Kidney capillary endothelial cell (primary cell): ENCODE results near the gene ERP44.
A peak's percentile ranks its signal among the peaks of the same experiment; 100 is the strongest.
"Not testable (repeated sequence)": the region's sequence is repeated elsewhere in the genome, so short reads cannot be mapped to it uniquely, and the experiment has no call there.

ENCODE experiments used
- DNase-seq: peaks from one replicate; pipeline ENCODE4 v3.0.0-alpha.2; 2018; ENCODE audit warnings: low spot score

Gene ERP44

DNA sequence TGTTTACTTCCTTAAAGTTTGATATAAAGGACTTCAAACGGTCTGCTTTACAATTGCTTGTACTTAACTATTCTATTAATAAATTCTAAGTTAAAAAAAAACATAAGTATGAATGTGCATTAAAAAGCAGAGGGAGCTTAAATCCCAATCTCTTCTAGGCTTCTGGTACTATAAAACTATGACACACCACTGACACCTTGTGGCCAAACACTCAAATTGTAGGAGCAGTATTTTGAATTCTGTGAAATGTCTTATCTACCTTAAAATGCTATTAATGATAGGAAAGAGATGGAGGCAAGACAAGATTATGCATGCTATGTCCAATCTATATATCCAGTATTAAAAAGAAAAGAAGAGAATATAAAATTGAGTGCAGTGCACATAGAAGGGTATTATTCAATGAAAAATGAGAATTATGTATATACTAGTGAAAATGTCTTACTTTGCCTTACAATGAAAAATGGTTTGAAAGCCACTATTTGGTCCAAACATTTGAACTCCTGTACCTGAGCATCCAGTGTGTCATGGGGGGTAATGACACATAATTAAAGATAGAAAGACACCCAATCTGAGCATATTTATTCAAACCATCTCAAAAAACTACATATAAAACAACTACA is 87.6 kb downstream of the ERP44 start:
- peak; percentile 52 for DNase-seq

- no peak for DNase-seq
Measured at GRCh38 chr9:99999797-100000196, 99.0 kb downstream of the ERP44 start.

- no peak for DNase-seq
Measured at GRCh38 chr9:99998866-99999265, 99.9 kb downstream of the ERP44 start.

DNA sequence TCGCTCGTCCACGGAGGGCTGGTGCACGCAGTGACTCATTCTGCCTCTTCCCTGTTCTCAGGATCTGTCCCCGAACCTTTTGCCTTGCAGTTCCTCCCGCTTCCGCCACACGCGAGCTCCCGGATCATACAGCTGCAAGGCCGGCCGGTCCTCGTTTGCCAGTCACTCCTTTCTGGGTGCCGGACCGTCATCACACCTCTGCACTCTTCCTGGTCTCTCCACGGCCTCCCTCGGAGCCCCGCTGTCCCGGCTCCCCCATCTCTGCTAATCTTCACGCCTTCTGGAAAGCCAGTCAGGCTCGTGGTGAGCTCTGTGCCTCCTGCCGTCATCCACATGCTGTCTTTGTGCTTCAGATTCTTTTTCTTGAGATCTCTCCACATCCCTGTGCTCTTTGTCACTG is 100.5 kb downstream of the ERP44 start:
- no peak for DNase-seq

GRCh38 chr9:99990508-99990907 is 108.3 kb downstream of the ERP44 start:
- DNase-seq: not testable (repeated sequence)

- DNase-seq: no peak
Measured at GRCh38 chr9:99986642-99987041, 112.2 kb downstream of the ERP44 start.

- no peak for DNase-seq
Measured at GRCh38 chr9:99980598-99980997, 118.2 kb downstream of the ERP44 start.

- no peak for DNase-seq
Measured at GRCh38 chr9:99978221-99978620, 120.6 kb downstream of the ERP44 start.

GRCh38 chr9:99977033-99977792 is 121.6 kb downstream of the ERP44 start:
- DNase-seq: no peak

DNA sequence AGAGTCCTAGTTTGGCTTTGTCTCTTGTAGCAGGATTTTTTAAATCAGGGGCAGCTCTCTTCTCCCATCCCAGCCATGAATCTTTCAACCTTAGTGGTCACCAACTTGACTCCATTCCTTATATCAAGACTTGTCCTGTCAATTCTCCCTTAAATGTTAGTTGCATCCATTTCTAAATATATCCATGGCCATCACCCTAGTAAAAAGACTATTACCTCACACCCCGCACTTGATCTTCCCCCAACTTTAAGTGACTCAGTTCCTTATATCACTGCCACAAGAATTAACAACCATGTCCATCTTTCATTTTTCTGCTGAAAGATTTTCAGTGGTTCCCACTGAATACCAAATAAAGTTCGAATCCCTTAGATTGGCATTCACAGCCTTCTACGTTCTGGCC is 125.3 kb downstream of the ERP44 start:
- no peak for DNase-seq

GRCh38 chr9:99971410-99971809 is 127.4 kb downstream of the ERP44 start:
- DNase-seq: no peak

DNA sequence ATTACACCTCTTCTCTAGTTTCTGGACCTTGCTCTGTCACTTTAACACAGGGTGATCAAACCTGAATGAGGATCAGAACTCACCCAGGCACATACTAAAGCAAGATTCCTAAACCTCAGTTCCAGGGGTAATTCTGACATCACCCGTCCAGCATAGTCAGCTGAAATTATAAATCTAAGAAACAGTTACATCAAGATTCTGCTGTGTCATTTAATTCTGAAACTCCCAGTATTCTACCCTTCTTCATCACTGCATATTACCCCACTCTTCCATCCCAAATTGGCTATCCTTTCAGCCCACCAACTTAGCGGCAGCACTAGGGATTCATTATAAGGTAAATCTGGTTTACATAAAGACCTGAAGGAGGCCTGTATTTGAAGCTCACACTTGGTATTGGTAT is 128.3 kb downstream of the ERP44 start:
- no peak for DNase-seq

DNA sequence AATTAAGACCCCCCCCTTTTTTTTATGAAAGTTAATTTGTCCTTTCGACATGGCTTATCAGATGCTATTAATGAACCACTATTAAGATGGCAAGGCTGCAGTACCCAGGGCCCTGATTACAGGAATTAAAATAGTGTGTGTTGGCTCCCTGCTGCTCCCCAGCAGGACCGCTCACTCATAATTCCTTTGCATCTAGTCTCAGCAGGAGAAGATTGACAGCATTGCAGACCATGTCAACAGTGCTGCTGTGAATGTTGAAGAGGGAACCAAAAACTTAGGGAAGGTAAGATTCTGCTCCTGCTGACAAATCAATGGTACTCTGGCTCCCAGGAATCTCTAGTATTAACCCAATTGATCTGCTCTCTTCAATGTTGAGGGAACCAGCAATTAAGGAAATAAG is 131.3 kb downstream of the ERP44 start:
- DNase-seq: no peak

DNA sequence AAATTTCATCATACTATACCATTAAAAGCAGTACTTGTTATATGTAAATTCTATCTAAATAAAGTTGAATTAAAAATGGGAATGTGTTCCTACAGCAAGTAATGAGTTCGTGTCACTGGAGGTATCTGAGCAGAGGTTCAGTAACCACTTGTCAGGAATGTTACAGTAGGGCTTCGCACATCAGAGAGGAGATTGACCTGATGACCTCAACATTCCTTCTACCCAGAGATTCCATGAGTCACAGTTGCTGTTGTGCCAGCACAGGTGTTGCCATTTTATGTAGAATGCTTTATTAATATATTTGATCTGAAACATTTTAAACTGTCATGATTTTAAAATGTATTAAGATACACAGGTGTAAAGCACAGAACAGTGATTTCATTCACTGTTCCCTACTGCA is 132.1 kb downstream of the ERP44 start:
- DNase-seq: peak; percentile 38

- DNase-seq: no peak
Measured at GRCh38 chr9:99966001-99966400, 132.8 kb downstream of the ERP44 start.

DNA sequence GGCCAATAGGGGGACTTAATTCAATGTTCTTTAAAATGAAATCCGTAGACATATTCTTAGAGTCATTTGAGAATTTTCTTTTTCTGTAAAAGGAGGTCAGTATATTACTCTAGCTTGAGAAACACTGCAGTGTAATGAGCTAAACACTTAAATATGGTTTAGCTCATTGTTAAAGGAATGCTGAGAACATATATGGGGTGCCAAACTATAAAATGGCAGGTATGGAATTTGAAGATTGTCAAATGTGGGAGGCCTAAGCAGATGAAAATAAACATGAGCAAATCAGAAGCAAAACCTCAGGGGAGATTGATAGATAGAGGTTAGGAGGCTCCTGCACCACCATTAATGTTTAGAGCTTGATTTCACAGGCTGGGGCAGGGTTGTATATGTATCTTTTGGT is 134.5 kb downstream of the ERP44 start:
- DNase-seq: no peak

DNA sequence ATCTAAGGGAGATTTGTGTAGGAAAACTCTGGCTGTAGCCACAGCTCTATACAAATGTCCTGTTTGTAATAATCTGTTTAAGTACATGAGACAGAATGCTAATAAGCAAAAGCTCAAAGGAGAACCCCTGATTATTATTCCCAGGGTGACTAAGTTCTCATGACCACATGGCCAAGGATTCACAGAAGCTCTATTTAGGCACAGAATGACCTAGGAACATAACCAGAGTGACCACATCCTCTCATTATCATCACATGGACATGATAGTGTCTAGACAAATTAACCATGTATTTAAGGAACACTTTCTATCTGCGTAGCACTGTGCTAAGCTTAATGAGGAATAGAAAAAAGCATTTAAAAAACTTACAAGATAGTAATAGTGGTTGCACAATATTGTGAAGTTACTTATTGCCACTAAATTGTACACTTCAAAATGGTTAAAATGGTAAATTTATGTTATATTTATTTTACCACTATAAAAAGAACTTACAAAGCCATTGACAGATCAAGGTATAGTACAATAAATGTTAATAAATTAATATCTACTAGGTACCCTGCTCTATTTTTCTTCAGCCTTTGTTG is 136.0 kb downstream of the ERP44 start:
- no peak for DNase-seq

GRCh38 chr9:99955606-99956005 is 143.2 kb downstream of the ERP44 start:
- DNase-seq: no peak

GRCh38 chr9:99954819-99955218 is 144.0 kb downstream of the ERP44 start:
- DNase-seq: no peak

GRCh38 chr9:99953861-99954507 is 144.8 kb downstream of the ERP44 start:
- no peak for DNase-seq

- peak; percentile 42 for DNase-seq
Measured at GRCh38 chr9:99948896-99949295, 149.9 kb downstream of the ERP44 start.

GRCh38 chr9:99948482-99948881 is 150.3 kb downstream of the ERP44 start:
- DNase-seq: no peak

GRCh38 chr9:99947395-99947794 is 151.4 kb downstream of the ERP44 start:
- DNase-seq: no peak
